ENCODE measurements around the gene PLAA.

- TF ChIP-seq ZNF223 (tag by site-specific recombination; IDR thresholded peaks at IDR 0.05): no peak
- no peak for TF ChIP-seq ZNF639 (tag by site-specific recombination; IDR thresholded peaks at IDR 0.05)
- TF ChIP-seq ZNF76 (tag by site-specific recombination; IDR thresholded peaks at IDR 0.05; ENCODE audit: borderline replicate concordance, low read depth): no peak
- no peak for TF ChIP-seq ZNF530 (tag by site-specific recombination; IDR thresholded peaks at IDR 0.05; ENCODE audit: low read depth)
- TF ChIP-seq ZNF335 (tag by site-specific recombination; conservative IDR thresholded peaks at IDR 0.05): no peak
- TF ChIP-seq ZBTB10 (tag by site-specific recombination; IDR thresholded peaks at IDR 0.05): no peak
- TF ChIP-seq ZNF670 (tag by site-specific recombination; IDR thresholded peaks at IDR 0.05; ENCODE audit: low read depth): no peak
These were observed 26.9 kb upstream of the PLAA start for GRCh38 chr9:26973989-26974388.
